Measurements from ENCODE around the gene EGFL7.

DNA sequence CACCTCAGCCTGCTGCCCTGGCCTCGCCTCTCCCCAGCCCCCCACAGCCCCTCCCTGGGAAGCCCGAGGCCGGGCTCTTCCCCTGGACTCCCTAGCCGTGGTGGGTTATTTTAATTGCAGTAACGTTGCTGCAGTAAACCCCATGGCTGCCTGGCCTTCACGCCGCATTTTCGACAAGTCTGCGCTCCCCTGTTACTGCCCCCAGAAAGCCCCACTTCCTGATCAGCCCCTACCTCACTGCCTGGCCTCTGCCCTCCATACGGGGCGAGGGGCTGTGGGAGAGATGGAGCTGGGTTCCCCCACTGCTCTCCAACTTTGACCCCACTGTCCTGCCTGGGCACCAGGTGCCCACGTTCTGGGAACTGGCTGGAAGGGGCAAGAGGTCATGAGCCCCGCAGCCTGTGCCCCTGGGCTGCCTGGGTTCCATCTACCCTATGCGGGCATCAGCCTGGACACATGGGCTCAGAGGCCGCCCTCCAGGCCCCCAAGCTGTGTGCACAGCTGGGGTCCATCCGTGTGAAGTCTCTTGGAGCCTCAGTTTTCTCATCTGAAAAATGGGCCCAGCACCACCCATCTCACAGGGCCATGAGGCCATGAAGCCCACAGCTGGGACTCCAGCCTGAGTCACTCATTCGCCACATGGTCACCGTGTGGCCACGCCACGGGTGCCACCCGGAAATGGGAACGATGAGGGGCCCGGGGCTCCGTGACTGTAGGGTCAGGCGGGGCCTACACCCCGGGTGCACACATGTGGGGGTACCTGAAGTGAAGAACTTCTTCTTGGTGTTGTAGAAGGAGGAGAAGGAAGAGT lies 11.5 kb downstream of the EGFL7 start:
- no peak for TF ChIP-seq NCOA1 (CRISPR knock-in tag; IDR thresholded peaks at IDR 0.05)
- TF ChIP-seq ZNF549 (CRISPR knock-in tag; IDR thresholded peaks at IDR 0.05), result no peak
- TF ChIP-seq, protein P1, sequence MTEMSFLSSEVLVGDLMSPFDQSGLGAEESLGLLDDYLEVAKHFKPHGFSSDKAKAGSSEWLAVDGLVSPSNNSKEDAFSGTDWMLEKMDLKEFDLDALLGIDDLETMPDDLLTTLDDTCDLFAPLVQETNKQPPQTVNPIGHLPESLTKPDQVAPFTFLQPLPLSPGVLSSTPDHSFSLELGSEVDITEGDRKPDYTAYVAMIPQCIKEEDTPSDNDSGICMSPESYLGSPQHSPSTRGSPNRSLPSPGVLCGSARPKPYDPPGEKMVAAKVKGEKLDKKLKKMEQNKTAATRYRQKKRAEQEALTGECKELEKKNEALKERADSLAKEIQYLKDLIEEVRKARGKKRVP (CRISPR knock-in tag; IDR thresholded peaks at IDR 0.05), result no peak

Measured in HepG2 (cell line).